ENCODE data around the gene SLC25A39. TPM values are rescaled to one million over a fixed set of nuclear protein-coding genes. Genes with fewer than 3 reads are reported as not detected.

SLC25A39 gene
- total RNA-seq, 3 donors from 2014 or later, result 53.1 to 88.2 (median 64.2) TPM

DNA sequence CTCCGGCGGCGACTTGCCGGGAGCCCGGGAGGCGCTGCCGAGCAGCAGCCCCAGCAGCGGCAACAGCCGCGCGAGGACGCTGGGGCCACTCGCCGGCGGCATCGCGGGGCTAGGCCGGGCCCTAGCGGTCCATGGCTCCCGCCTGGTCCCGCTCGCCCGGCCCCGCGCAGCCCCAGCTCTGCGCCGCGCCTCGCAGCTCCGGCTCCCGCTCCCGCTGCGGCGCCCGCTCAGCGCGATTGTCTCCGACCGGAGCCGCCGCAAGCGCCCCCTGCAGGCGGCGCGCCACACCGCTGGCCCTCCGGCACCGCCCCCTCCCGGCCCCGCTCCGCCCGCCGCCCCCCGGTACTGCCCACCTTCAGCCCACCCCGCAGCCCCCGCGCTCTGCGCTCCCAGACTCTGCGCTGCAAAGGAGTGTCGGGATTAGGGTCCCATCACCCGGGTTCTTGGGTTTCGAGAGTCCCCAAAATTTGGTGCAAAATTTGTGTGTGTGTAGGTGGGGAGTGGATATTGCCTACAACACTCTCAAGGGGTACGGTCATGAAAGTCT is 39.1 kb upstream of the SLC25A39 start, which contains the start of gene FAM171A2:
Gene FAM171A2, minus strand, starts transcription at position 241 of the 547 bp plus-strand sequence. Its CDS starts 139 bp downstream, at position 102.
- peak within 1 kb of the TSS; percentile 50 to 85 (median 74) for H3K4me3 ChIP-seq
- DNase-seq (ENCODE audit: low spot score in 2 of 2), result no peak
- no peaks in the 10 kb centered on the region for H3K27me3 ChIP-seq
- H3K27ac ChIP-seq, result no peak within 1 kb of the TSS
- H3K9me3 ChIP-seq, result no peaks in the 10 kb centered on the region
- intact Hi-C loops (cut with DNase I; ENCODE audit: low total_unique reads), result no loop called here
- no peaks in the 10 kb centered on the region for H3K36me3 ChIP-seq
- TF ChIP-seq POLR2A (IDR thresholded peaks at IDR 0.05) (no peak), POLR2AphosphoS5 (IDR thresholded peaks at IDR 0.05) (no peak)
- TF ChIP-seq, protein P1, sequence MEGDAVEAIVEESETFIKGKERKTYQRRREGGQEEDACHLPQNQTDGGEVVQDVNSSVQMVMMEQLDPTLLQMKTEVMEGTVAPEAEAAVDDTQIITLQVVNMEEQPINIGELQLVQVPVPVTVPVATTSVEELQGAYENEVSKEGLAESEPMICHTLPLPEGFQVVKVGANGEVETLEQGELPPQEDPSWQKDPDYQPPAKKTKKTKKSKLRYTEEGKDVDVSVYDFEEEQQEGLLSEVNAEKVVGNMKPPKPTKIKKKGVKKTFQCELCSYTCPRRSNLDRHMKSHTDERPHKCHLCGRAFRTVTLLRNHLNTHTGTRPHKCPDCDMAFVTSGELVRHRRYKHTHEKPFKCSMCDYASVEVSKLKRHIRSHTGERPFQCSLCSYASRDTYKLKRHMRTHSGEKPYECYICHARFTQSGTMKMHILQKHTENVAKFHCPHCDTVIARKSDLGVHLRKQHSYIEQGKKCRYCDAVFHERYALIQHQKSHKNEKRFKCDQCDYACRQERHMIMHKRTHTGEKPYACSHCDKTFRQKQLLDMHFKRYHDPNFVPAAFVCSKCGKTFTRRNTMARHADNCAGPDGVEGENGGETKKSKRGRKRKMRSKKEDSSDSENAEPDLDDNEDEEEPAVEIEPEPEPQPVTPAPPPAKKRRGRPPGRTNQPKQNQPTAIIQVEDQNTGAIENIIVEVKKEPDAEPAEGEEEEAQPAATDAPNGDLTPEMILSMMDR (IDR thresholded peaks at IDR 0.05), result peak in 1 of 3 donors; percentile 55
- peaks cover 0 to 4% of the 10 kb centered on the region in 2 donors for H3K4me1 ChIP-seq

DNA sequence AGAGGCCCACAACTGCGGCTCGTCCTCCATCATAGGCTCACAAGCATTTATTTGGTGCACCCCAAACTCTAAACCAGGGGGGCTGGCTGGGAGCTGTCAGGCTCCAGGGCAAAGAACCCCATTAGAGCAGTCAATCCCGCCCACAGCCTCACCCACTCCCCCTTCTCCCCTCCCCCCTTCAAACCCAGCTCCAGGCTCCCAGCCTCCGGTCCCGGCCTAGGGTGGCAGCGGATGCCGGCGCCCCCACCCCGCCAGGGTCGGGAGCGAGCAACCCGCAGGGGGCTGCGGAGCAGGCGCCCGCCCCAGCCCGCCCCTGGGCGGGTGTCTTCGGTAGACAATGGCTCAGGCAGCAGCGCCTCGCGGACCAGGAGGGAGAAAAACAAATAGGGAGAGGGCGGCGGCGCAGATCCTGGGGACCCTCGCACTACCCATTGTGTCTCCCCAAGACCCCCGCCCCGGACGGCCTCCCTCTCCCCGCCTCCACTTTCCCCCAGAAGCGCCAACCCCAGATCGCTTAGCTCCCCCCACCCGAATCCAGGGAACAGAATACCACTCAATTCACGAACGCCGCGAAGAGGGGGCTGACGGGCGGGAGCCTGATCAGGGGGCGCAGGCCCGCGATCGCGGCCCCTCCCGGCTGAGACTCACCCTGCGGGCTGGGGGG is 38.5 kb upstream of the SLC25A39 start:
- Histone ChIP-seq H3K36me3 (no peaks in the 10 kb centered on the region), H3K27me3 (no peaks in the 10 kb centered on the region), H3K4me1 (peaks cover 0 to 4% of the 10 kb centered on the region in 2 donors), H3K4me3 (peak overlapping the region; percentile 50 to 85 (median 74)), H3K27ac (no peak overlapping the region), H3K9me3 (no peaks in the 10 kb centered on the region)
- TF ChIP-seq POLR2AphosphoS5 (IDR thresholded peaks at IDR 0.05) (no peak), POLR2A (IDR thresholded peaks at IDR 0.05) (no peak)
- TF ChIP-seq, protein P1 (IDR thresholded peaks at IDR 0.05), result no peak
- intact Hi-C loops (cut with DNase I; ENCODE audit: low total_unique reads), result no loop called here
- DNase-seq (ENCODE audit: low spot score in 2 of 2), result no peak

DNA sequence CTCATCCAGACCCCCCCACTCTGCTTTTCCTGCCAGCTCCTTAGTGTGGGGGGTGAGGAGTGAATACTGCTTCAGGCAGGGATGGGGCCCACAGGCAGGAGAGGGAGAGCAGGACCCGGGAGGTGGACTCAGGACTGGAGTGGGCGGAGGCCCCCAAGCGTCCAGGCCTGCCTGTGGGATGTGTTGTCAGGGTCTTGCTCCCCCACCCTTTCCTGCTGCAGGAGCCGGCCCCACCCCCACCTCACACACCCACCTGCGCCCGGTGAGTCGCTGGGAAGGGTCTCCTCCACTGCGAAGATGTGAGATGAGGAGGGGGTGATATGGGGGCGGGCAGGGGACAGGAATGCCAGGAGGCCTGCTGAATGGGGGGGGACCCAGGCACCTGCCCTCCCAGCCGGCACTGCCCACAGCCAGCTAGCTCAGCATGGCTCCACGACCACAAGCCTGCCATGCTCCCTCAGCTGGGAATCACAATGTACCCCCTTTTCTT is 37.9 kb upstream of the SLC25A39 start:
- Histone ChIP-seq H3K27me3 (no peaks in the 10 kb centered on the region), H3K4me3 (peak overlapping the region; percentile 50 to 85 (median 74)), H3K4me1 (peaks cover 0 to 4% of the 10 kb centered on the region in 2 donors), H3K27ac (no peak overlapping the region), H3K9me3 (no peaks in the 10 kb centered on the region), H3K36me3 (no peaks in the 10 kb centered on the region)
- no peak for DNase-seq (ENCODE audit: low spot score in 2 of 2)
- intact Hi-C loops (cut with DNase I; ENCODE audit: low total_unique reads), result no loop called here
- TF ChIP-seq POLR2A (IDR thresholded peaks at IDR 0.05) (no peak), POLR2AphosphoS5 (IDR thresholded peaks at IDR 0.05) (no peak)
- TF ChIP-seq, protein P1 (IDR thresholded peaks at IDR 0.05), result no peak

DNA sequence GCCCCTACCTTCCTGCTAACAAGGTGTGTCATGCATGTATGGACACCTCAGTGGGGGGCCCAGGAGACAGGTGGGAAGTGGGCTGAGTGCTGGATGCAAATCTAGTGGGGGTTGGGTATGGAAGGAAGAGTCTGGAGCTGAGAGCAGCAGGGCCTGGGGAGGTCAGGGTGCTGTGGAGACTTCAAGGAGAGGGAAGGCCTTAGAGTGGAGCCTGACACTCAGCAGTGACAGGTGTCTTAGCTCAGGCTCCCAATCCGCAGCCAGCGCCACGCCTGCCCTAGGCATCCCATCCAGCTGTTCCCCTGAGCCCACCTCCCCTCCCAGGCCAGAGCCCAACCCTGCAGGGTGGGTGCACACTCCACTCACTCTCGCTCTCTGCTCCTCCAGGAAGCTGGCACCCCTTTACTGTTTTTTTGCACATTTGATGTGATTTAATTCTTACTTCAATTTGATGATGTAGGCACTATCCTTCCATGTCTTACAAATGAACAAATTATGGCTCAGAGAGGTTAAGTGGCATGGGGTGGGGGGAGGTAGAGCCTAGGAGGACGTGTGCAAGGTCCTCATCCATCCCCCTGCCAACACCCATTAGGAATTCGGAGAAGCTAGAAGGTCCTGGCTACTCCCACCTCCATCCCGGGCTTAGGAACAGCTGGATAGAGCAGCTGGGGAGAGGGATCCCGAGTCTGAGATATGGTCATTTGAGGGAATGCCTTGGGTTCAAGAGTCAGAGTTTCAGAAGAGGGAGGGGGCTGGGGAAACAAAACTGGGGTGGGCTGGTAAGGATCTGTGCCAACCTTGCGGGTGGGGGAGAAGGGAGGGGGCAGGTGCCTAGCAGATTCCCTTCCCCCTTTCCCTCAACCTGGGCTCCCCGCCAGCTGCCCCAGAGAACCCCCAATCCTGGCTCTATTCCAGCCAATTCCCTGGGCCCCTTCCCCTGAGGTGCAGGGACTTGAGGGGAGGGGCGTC is 37.0 kb upstream of the SLC25A39 start:
- DNase-seq (ENCODE audit: low spot score in 2 of 2), result no peak
- peaks cover 0 to 4% of the 10 kb centered on the region in 2 donors for H3K4me1 ChIP-seq
- no peaks in the 10 kb centered on the region for H3K36me3 ChIP-seq
- H3K27me3 ChIP-seq, result no peaks in the 10 kb centered on the region
- TF ChIP-seq, protein P1 (IDR thresholded peaks at IDR 0.05), result no peak
- TF ChIP-seq POLR2A (IDR thresholded peaks at IDR 0.05) (no peak), POLR2AphosphoS5 (IDR thresholded peaks at IDR 0.05) (no peak)
- no peaks in the 10 kb centered on the region for H3K9me3 ChIP-seq
- H3K4me3 ChIP-seq, result no peak overlapping the region
- intact Hi-C loops (cut with DNase I; ENCODE audit: low total_unique reads), result no loop called here
- H3K27ac ChIP-seq, result no peak overlapping the region
